ENCODE results near the gene GSC2. TPM values are rescaled to one million over a fixed set of nuclear protein-coding genes. Genes with fewer than 3 reads are reported as not detected.

Gene GSC2
- polyA plus RNA-seq, 3 donors, result not detected

DNA sequence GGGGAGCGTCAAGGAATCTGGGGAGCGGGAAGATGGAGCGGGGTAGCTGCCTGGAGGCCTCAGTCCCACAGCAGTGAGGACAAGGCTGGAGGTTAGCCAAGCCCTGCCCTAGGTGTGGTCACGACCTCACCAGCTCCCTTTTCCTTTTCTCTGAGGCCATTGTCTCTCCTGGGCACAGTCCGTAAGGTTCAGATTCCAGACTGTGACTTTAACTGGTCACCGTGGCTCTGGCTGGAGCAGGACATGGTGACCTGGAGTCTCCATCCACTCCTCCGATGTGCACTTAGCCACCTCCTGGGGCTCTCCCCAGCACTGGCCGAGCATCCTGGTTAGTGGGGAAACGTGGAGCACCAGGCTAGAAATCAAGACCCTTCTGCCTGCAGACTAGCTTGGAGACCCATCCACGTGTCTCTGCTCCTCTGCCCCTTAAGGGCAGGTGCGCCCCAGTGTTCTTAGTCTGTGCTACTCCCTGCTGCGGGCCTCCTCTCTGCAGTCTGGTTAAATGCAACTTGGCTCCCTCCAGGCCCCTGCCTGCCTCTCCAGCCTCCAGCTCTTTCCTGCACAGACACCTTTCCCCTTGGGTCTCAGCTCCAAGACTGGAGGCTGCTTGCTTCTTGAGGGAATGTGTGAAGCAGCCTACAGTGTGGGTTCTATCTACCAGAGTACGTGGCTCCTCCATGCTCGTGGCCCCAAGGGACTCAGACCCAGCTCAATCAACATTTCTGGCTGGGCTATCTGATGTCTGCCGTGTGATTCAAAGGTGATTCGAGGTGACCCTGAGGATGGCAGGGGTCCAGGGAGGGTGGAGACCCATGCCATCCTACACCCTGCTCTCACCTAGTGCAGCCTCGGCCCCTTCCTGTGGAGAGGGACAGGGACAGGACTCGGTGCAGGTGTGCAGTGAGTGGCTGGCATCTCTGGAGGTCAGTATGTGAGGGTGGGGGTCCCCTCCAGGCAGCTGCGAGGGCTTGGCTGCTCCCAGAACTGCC is 23.2 kb upstream of the GSC2 start:
- Histone ChIP-seq H3K79me2 (ENCODE audit: insufficient read depth, low read length) (peaks cover 24% of the 10 kb centered on the region), H3K4me1 (ENCODE audit: control insufficient read depth in 1 of 2, insufficient read depth in 2 of 2, low read length in 2 of 2) (peaks cover 54 to 68% of the 10 kb centered on the region in 2 donors), H3K4me2 (replicated peaks; ENCODE audit: extremely low read depth, low read length, poor library complexity, severe bottlenecking) (no peak overlapping the region), H3K9ac (ENCODE audit: insufficient read depth, low read length, poor library complexity, severe bottlenecking) (no peak overlapping the region), H2AFZ (ENCODE audit: insufficient read depth, low read depth, low read length, poor library complexity, severe bottlenecking) (no peak overlapping the region), H3K36me3 (replicated peaks in 1 of 2; ENCODE audit: control insufficient read depth in 1 of 2, insufficient read depth in 2 of 2, low read length in 2 of 2) (no peaks in the 10 kb centered on the region), H4K20me1 (ENCODE audit: insufficient read depth, low read length) (peaks cover 14% of the 10 kb centered on the region), H3K9me3 (replicated peaks in 1 of 2; ENCODE audit: control insufficient read depth in 1 of 2, insufficient read depth in 1 of 2, low read length in 2 of 2) (peaks cover 0 to 9% of the 10 kb centered on the region in 2 donors), H3K27me3 (ENCODE audit: control insufficient read depth in 2 of 2, insufficient read depth in 2 of 2, low read length in 2 of 2) (peaks cover 17 to 28% of the 10 kb centered on the region in 2 donors), H3K27ac (ENCODE audit: low read depth in 1 of 2, low read length in 2 of 2) (peak overlapping the region; percentile 40 to 84), H3K4me3 (replicated peaks in 1 of 3; ENCODE audit: low read depth in 2 of 3, low read length in 3 of 3) (peak overlapping the region in 1 of 3 experiments; percentile 90)
- DNase-seq, result no peak
- Mint-ChIP-seq H3K4me1 (peaks cover 50% of the 10 kb centered on the region), H3K4me3 (peak overlapping the region in 1 of 2 donors; percentile 96), H3K9me3 (peaks cover 0 to 15% (median 5%) of the 10 kb centered on the region in 7 donors), H3K27ac (peak overlapping the region in 6 of 7 donors; percentile 19 to 89 (median 72)), H3K27me3 (ENCODE audit: low read depth in 3 of 3) (peaks cover 27 to 29% (median 27%) of the 10 kb centered on the region in 3 donors), H3K36me3 (peaks cover 0 to 4% of the 10 kb centered on the region in 2 donors)
- no peak for TF ChIP-seq CTCF (IDR thresholded peaks at IDR 0.05)
- intact Hi-C loops (cut with micrococcal nuclease), result no loop called here
- WGBS (ENCODE audit: insufficient coverage), result 92% methylated on average over 16 of the region's 19 CpGs

DNA sequence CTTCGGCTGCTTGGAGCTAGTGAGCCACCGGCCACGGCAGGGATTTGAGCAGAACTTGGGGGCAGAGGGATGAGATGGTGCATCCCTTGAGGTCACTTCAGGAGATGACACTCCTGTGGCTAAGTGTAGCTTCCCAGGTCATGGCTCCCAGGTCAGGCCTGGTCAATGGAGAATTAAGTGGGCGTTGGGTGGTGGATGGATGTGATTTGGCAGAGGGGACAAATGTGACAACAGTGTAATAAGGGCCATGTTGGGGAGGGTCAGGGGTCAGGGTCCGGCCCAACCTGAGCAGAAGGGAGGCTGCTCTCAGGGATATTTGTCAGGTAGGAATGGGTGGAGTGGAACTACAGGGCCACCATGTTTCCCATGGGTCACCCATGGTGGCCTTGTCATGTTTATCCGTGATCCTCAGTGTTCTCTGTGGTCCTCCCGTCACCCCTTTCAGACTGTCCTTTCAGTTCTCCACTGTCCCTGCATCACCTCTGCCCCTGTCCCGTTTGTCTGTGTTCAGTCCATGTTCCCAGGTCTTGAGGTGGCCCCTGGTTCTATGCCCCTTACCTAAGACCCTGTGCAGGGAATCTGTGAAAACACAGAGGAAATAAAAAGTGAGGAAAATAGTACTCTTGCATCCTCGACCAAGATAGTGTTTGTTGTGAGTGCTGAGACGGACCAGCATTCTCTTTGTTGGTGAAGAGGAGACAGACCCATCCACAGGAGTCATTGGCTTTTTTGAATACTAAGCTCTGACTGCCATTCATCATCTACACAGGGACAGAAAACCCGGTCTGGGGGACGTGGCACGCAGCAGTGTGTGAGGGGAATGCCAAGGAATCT is 22.3 kb upstream of the GSC2 start:
- H4K20me1 ChIP-seq (ENCODE audit: insufficient read depth, low read length), result peaks cover 14% of the 10 kb centered on the region
- WGBS (ENCODE audit: insufficient coverage), result 35% methylated on average over 8 of the region's 13 CpGs
- peaks cover 24% of the 10 kb centered on the region for H3K79me2 ChIP-seq (ENCODE audit: insufficient read depth, low read length)
- H3K9ac ChIP-seq (ENCODE audit: insufficient read depth, low read length, poor library complexity, severe bottlenecking), result peak overlapping the region; percentile 91
- peaks cover 0 to 15% (median 5%) of the 10 kb centered on the region in 7 donors for H3K9me3 Mint-ChIP-seq
- peaks cover 35 to 36% (median 36%) of the 10 kb centered on the region in 3 donors for H3K27me3 Mint-ChIP-seq (ENCODE audit: low read depth in 3 of 3)
- peak overlapping the region; percentile 7 to 84 for H3K27ac ChIP-seq (ENCODE audit: low read depth in 1 of 2, low read length in 2 of 2)
- peak overlapping the region; percentile 96 to 98 for H3K4me3 Mint-ChIP-seq
- TF ChIP-seq CTCF (IDR thresholded peaks at IDR 0.05), result no peak
- H2AFZ ChIP-seq (ENCODE audit: insufficient read depth, low read depth, low read length, poor library complexity, severe bottlenecking), result peak overlapping the region; percentile 98
- H3K27me3 ChIP-seq (ENCODE audit: control insufficient read depth in 2 of 2, insufficient read depth in 2 of 2, low read length in 2 of 2), result peaks cover 21 to 37% of the 10 kb centered on the region in 2 donors
- peaks cover 0 to 12% of the 10 kb centered on the region in 2 donors for H3K9me3 ChIP-seq (replicated peaks in 1 of 2; ENCODE audit: control insufficient read depth in 1 of 2, insufficient read depth in 1 of 2, low read length in 2 of 2)
- peak overlapping the region; percentile 89 to 90 (median 90) for H3K4me3 ChIP-seq (replicated peaks in 1 of 3; ENCODE audit: low read depth in 2 of 3, low read length in 3 of 3)
- H3K36me3 ChIP-seq (replicated peaks in 1 of 2; ENCODE audit: control insufficient read depth in 1 of 2, insufficient read depth in 2 of 2, low read length in 2 of 2), result no peaks in the 10 kb centered on the region
- peak overlapping the region; percentile 72 to 95 (median 77) for H3K27ac Mint-ChIP-seq
- peaks cover 48% of the 10 kb centered on the region for H3K4me1 Mint-ChIP-seq
- peak overlapping the region; percentile 90 for H3K4me2 ChIP-seq (replicated peaks; ENCODE audit: extremely low read depth, low read length, poor library complexity, severe bottlenecking)
- peaks cover 50 to 61% of the 10 kb centered on the region in 2 donors for H3K4me1 ChIP-seq (ENCODE audit: control insufficient read depth in 1 of 2, insufficient read depth in 2 of 2, low read length in 2 of 2)
- peaks cover 0 to 4% of the 10 kb centered on the region in 2 donors for H3K36me3 Mint-ChIP-seq
- DNase-seq, result no peak
- intact Hi-C loops (cut with micrococcal nuclease), result no loop called here
